HCT116 (cell line): ENCODE measurements around the gene TFEB. TPM values are rescaled to one million over a fixed set of nuclear protein-coding genes. Genes with fewer than 3 reads are reported as not detected.

Experiments used
- ATAC-seq: fragments of 200-7000 bp; cut with Tn5 transposase; 2 replicates; pipeline ENCODE4 v1.9.1; 2020; ENCODE audit warnings: mild to moderate bottlenecking, moderate library complexity
- BruUV-seq: library from RNA; stranded (reverse); fragments of 400-500 nt; replicated peaks from 2 replicates; lab custom pipeline; 2021; lab: Mats Ljungman, UMichigan
- CTCF ChIA-PET: fragments of 300-600 bp; sonication (Branson Sonifier 250); formaldehyde crosslinking; loops from one replicate; lab custom pipeline; 2021; ENCODE audit warnings: antibody characterized with exemption; lab: Charles Lee
- POLR2A ChIA-PET: fragments of 300-600, 350-600 bp; sonication (Branson Sonifier 250); formaldehyde crosslinking; loops from one replicate; lab custom pipeline; 2021; ENCODE audit warnings: antibody characterized with exemption; lab: Charles Lee
- RAD21 ChIA-PET, 2 experiments: fragments of 300-600 bp; sonication (Branson Sonifier 250); formaldehyde crosslinking; loops; one replicate each; lab custom pipeline; 2023; ENCODE audit warnings: low total read pairs in 2 of 2; ENCODE audit not compliant: uncharacterized antibody in 2 of 2, unreplicated experiment in 2 of 2, low non-redundant PET in 1 of 2; lab: Charles Lee
- DNase-seq: peaks from one replicate; pipeline ENCODE4 v3.0.0-alpha.2; 2010; ENCODE audit warnings: low read depth, low spot score
- H2AFZ ChIP-seq: fragments of 200-600 bp; shearing (Covaris generic), sonication (generic); 2 replicates; pipeline ENCODE4 v1.6.1; 2017; ENCODE audit warnings: low read depth, mixed run types, mixed read lengths, antibody characterized with exemption, low read length; ENCODE audit not compliant: poor library complexity, severe bottlenecking
- H3K27ac ChIP-seq: 2 replicates; pipeline ENCODE4 v1.5.1; 2012; ENCODE audit warnings: low read depth, low read length
- H3K27me3 ChIP-seq: fragments of 200-600 bp; sonication (generic); 2 replicates; pipeline ENCODE4 v1.6.1; 2016; ENCODE audit warnings: mixed run types, low read length, mixed read lengths; ENCODE audit not compliant: insufficient read depth
- H3K36me3 ChIP-seq, 2 experiments: fragments of 200-500 bp in 1 of 2; fragments of 200-600 bp in 1 of 2; sonication (Bioruptor generic) in 1 of 2; sonication (generic) in 1 of 2; 2 replicates each; pipeline versions ENCODE4 v1.5.1 to v1.6.1; 2014 to 2016; ENCODE audit warnings: low read length in 2 of 2, inconsistent platforms in 1 of 2, mixed read lengths in 1 of 2, mixed run types in 1 of 2; ENCODE audit not compliant: insufficient read depth in 2 of 2, control insufficient read depth in 1 of 2
- H3K4me1 ChIP-seq, 2 experiments: fragments of 200-600 bp in 1 of 2; sonication (generic) in 1 of 2; 2 replicates each; pipeline versions ENCODE4 v1.5.1 to v1.6.1; 2012 to 2017; ENCODE audit warnings: low read length in 2 of 2, inconsistent platforms in 1 of 2, mild to moderate bottlenecking in 1 of 2, mixed read lengths in 1 of 2, mixed run types in 1 of 2, moderate library complexity in 1 of 2; ENCODE audit not compliant: insufficient read depth in 2 of 2, control insufficient read depth in 1 of 2
- H3K4me2 ChIP-seq: fragments of 200-600 bp; sonication (generic); 2 replicates; pipeline ENCODE4 v1.6.1; 2017; ENCODE audit warnings: mixed run types, low read length, mixed read lengths
- H3K4me3 ChIP-seq, 2 experiments: fragments of 200-600 bp in 1 of 2; sonication (generic) in 1 of 2; replicated peaks in 1 of 2; 2 replicates each; pipeline ENCODE4 v1.5.1; 2011 to 2016; ENCODE audit warnings: low read length in 2 of 2, control low read depth in 1 of 2, low read depth in 1 of 2, mild to moderate bottlenecking in 1 of 2, mixed read lengths in 1 of 2, mixed run types in 1 of 2
- H3K79me2 ChIP-seq: fragments of 200-600 bp; sonication (generic); 2 replicates; pipeline ENCODE4 v1.6.1; 2017; ENCODE audit warnings: mild to moderate bottlenecking, mixed run types, low read length, moderate library complexity, mixed read lengths; ENCODE audit not compliant: insufficient read depth
- H3K9ac ChIP-seq: fragments of 200-600 bp; sonication (generic); 2 replicates; pipeline ENCODE4 v1.6.1; 2016; ENCODE audit warnings: low read length, mixed read lengths
- H3K9me2 ChIP-seq: fragments of 200-600 bp; sonication (generic), shearing (Covaris generic); 2 replicates; pipeline ENCODE4 v1.6.1; 2017; ENCODE audit warnings: mixed run types, mild to moderate bottlenecking, moderate library complexity; ENCODE audit not compliant: insufficient read depth
- H3K9me3 ChIP-seq, 2 experiments: fragments of 200-500 bp in 1 of 2; fragments of 200-600 bp in 1 of 2; sonication (Bioruptor generic) in 1 of 2; sonication (generic) in 1 of 2; 2 replicates each; pipeline ENCODE4 v1.6.1; 2014 to 2017; ENCODE audit warnings: low read length in 2 of 2, mixed read lengths in 2 of 2, inconsistent platforms in 1 of 2, low read depth in 1 of 2, mild to moderate bottlenecking in 1 of 2, mixed run types in 1 of 2, moderate library complexity in 1 of 2; ENCODE audit not compliant: control insufficient read depth in 1 of 2, insufficient read depth in 1 of 2
- H4K20me1 ChIP-seq: fragments of 200-600 bp; sonication (generic), shearing (Covaris generic); 2 replicates; pipeline ENCODE4 v1.6.1; 2017; ENCODE audit warnings: mixed run types, mild to moderate bottlenecking, moderate library complexity; ENCODE audit not compliant: insufficient read depth
- ATF3 ChIP-seq: IDR thresholded peaks from 2 replicates; pipeline ENCODE4 v1.6.1; 2012
- CBX3 ChIP-seq: IDR thresholded peaks from 2 replicates; pipeline ENCODE4 v1.6.1; 2012; ENCODE audit warnings: low read depth
- EGR1 ChIP-seq: IDR thresholded peaks from 2 replicates; pipeline ENCODE4 v1.6.1; 2012; ENCODE audit warnings: low read depth
- ELF1 ChIP-seq: IDR thresholded peaks from 2 replicates; pipeline ENCODE4 v1.6.1; 2012; ENCODE audit warnings: low read depth, borderline replicate concordance
- EZH2 ChIP-seq: fragments of 200-600 bp; sonication (generic); IDR thresholded peaks from 2 replicates; pipeline ENCODE4 v1.6.1; 2017; ENCODE audit warnings: antibody characterized with exemption, mixed run types
- FOSL1 ChIP-seq: IDR thresholded peaks from 2 replicates; pipeline ENCODE4 v1.6.1; 2012; ENCODE audit warnings: low read depth
- JUND ChIP-seq: IDR thresholded peaks from 2 replicates; pipeline ENCODE4 v1.6.1; 2012
- MAX ChIP-seq: IDR thresholded peaks from 2 replicates; pipeline ENCODE4 v1.6.1; 2012
- POLR2AphosphoS5 ChIP-seq: IDR thresholded peaks from 2 replicates; pipeline ENCODE4 v1.6.1; 2011; ENCODE audit warnings: mild to moderate bottlenecking, low read depth, low read length, moderate library complexity
- RAD21 ChIP-seq: IDR thresholded peaks from 2 replicates; pipeline ENCODE4 v1.6.1; 2012; ENCODE audit warnings: low read depth, mild to moderate bottlenecking
- REST ChIP-seq: IDR thresholded peaks from 2 replicates; pipeline ENCODE4 v1.6.1; 2012; ENCODE audit warnings: low read depth
- SRF ChIP-seq: IDR thresholded peaks from 2 replicates; pipeline ENCODE4 v1.6.1; 2012; ENCODE audit warnings: low read depth
- YY1 ChIP-seq: IDR thresholded peaks from 2 replicates; pipeline ENCODE4 v1.6.1; 2011; ENCODE audit warnings: low read length, low read depth, moderate library complexity, mild to moderate bottlenecking; ENCODE audit not compliant: insufficient replicate concordance; ENCODE audit errors: extremely low read depth
- ZFX ChIP-seq: fragments of 450-650 bp; IDR thresholded peaks from 2 replicates; pipeline ENCODE4 v1.6.1; 2017
- ZNF274 ChIP-seq: fragments of 200-500 bp; sonication (Bioruptor generic); IDR thresholded peaks from 2 replicates; pipeline ENCODE4 v1.6.1; 2014; ENCODE audit warnings: mild to moderate bottlenecking, low read depth, low read length, inconsistent platforms
- intact Hi-C: fragments of 100-400 bp; cut with micrococcal nuclease; formaldehyde crosslinking; loops from 2 replicates; pipeline ENCODE4 v1.10.0; 2022
- total RNA-seq: library from RNA; stranded (reverse); gene quantifications from one replicate; pipeline ENCODE4 v1.2.1, GENCODE V29; 2021; ENCODE audit not compliant: unreplicated experiment

The TFEB gene
- total RNA-seq, 1 experiment from 2014 or later, result 4.8 TPM

GRCh38 chr6:41736186-41736733 lies 852 bp upstream of the TFEB start:
- Histone ChIP-seq H3K9me2 (no peaks in the 10 kb centered on the region), H2AFZ (peak overlapping the region; percentile 87), H3K4me3 (peak overlapping the region; percentile 23 to 27), H3K79me2 (no peaks in the 10 kb centered on the region), H3K27me3 (no peaks in the 10 kb centered on the region), H3K9me3 (no peaks in the 10 kb centered on the region), H3K4me2 (peak overlapping the region; percentile 98), H3K4me1 (peaks cover 13 to 31% of the 10 kb centered on the region in 2 experiments), H3K36me3 (no peaks in the 10 kb centered on the region), H4K20me1 (no peaks in the 10 kb centered on the region), H3K9ac (no peak overlapping the region), H3K27ac (no peak overlapping the region)
- intact Hi-C loops, result no loop called here
- ChIA-PET POLR2A (no interaction called here), RAD21 (no interaction called here), CTCF (no interaction called here)
- DNase-seq, result no peak
- no peak; the same call in 1 of the 2 replicates for ATAC-seq
- TF ChIP-seq EGR1 (no peak), POLR2AphosphoS5 (no peak), JUND (no peak), ELF1 (no peak), SRF (no peak), RAD21 (no peak), ZFX (no peak), CBX3 (no peak), EZH2 (no peak), MAX (no peak), ATF3 (no peak), ZNF274 (no peak), FOSL1 (no peak), YY1 (no peak), REST (no peak)
- no TSS peak for BruUV-seq
